Activated naive CD8-positive, alpha-beta T cell treated with anti-CD3 and anti-CD28 coated beads for 36 hours (primary cell): ENCODE data around the gene SARS1. TPM values are rescaled to one million over a fixed set of nuclear protein-coding genes. Genes with fewer than 3 reads are reported as not detected.
A peak's percentile ranks its signal among the peaks of the same experiment; 100 is the strongest.
"Not testable (repeated sequence)": the region's sequence is repeated elsewhere in the genome, so short reads cannot be mapped to it uniquely, and the experiment has no call there.

Experiments used
- DNase-seq: peaks from one replicate; pipeline ENCODE4 v3.0.0; 2021
- H3K27ac Mint-ChIP-seq: one replicate; pipeline ENCODE4 v1.8.0; 2022; ENCODE audit warnings: mild to moderate bottlenecking, moderate library complexity, mixed read lengths
- H3K27me3 Mint-ChIP-seq: one replicate; pipeline ENCODE4 v1.8.0; 2022; ENCODE audit warnings: mild to moderate bottlenecking, mixed read lengths
- H3K36me3 Mint-ChIP-seq: one replicate; pipeline ENCODE4 v1.8.0; 2021; ENCODE audit warnings: mild to moderate bottlenecking, mixed read lengths
- H3K4me1 Mint-ChIP-seq: one replicate; pipeline ENCODE4 v1.8.0; 2021; ENCODE audit warnings: mixed read lengths
- H3K4me3 Mint-ChIP-seq: one replicate; pipeline ENCODE4 v1.8.0; 2022; ENCODE audit warnings: mild to moderate bottlenecking, moderate library complexity, mixed read lengths
- H3K9me3 Mint-ChIP-seq: one replicate; pipeline ENCODE4 v1.8.0; 2022; ENCODE audit warnings: mixed read lengths
- total RNA-seq, 2 experiments: library from RNA; stranded (reverse); gene quantifications; one replicate each; pipeline ENCODE4 v1.2.3, GENCODE V29; 2021

The SARS1 gene
- total RNA-seq, 2 experiments from 2014 or later = 217 to 226 TPM

- H3K27ac Mint-ChIP-seq = no peak overlapping the region
- H3K27me3 Mint-ChIP-seq = no peaks in the 10 kb centered on the region
- no peak overlapping the region for H3K4me3 Mint-ChIP-seq
- no peak for DNase-seq
- no peaks in the 10 kb centered on the region for H3K9me3 Mint-ChIP-seq
- H3K36me3 Mint-ChIP-seq = no peaks in the 10 kb centered on the region
- no peaks in the 10 kb centered on the region for H3K4me1 Mint-ChIP-seq
These were observed 7.4 kb upstream of the SARS1 start for GRCh38 chr1:109206339-109206738.

GRCh38 chr1:109207467-109208103 is 6.1 kb upstream of the SARS1 start:
- no peak for DNase-seq
- Mint-ChIP-seq H3K27ac (no peak overlapping the region), H3K4me3 (no peak overlapping the region), H3K36me3 (no peaks in the 10 kb centered on the region), H3K9me3 (no peaks in the 10 kb centered on the region), H3K27me3 (no peaks in the 10 kb centered on the region), H3K4me1 (no peaks in the 10 kb centered on the region)

GRCh38 chr1:109208394-109208793 is 5.3 kb upstream of the SARS1 start:
- Mint-ChIP-seq H3K9me3 (no peaks in the 10 kb centered on the region), H3K36me3 (no peaks in the 10 kb centered on the region), H3K4me1 (peaks cover 1% of the 10 kb centered on the region), H3K27me3 (no peaks in the 10 kb centered on the region), H3K4me3 (no peak overlapping the region), H3K27ac (no peak overlapping the region)
- no peak for DNase-seq

GRCh38 chr1:109208836-109209463 is 4.8 kb upstream of the SARS1 start:
- H3K27ac Mint-ChIP-seq = no peak overlapping the region
- no peaks in the 10 kb centered on the region for H3K36me3 Mint-ChIP-seq
- H3K27me3 Mint-ChIP-seq = no peaks in the 10 kb centered on the region
- H3K9me3 Mint-ChIP-seq = no peaks in the 10 kb centered on the region
- H3K4me1 Mint-ChIP-seq = peaks cover 2% of the 10 kb centered on the region
- no peak overlapping the region for H3K4me3 Mint-ChIP-seq
- no peak for DNase-seq

- H3K4me3 Mint-ChIP-seq = no peak overlapping the region
- H3K27ac Mint-ChIP-seq = no peak overlapping the region
- peaks cover 5% of the 10 kb centered on the region for H3K4me1 Mint-ChIP-seq
- DNase-seq = no peak
- no peaks in the 10 kb centered on the region for H3K27me3 Mint-ChIP-seq
- peaks cover 9% of the 10 kb centered on the region for H3K36me3 Mint-ChIP-seq
- no peaks in the 10 kb centered on the region for H3K9me3 Mint-ChIP-seq
These were observed 3.7 kb upstream of the SARS1 start for GRCh38 chr1:109210058-109210457.

GRCh38 chr1:109213345-109213823 is 334 bp upstream of the SARS1 start:
- peak overlapping the region; percentile 97 for H3K4me3 Mint-ChIP-seq
- peaks cover 2% of the 10 kb centered on the region for H3K9me3 Mint-ChIP-seq
- peaks cover 27% of the 10 kb centered on the region for H3K4me1 Mint-ChIP-seq
- H3K27ac Mint-ChIP-seq = peak overlapping the region; percentile 95
- H3K36me3 Mint-ChIP-seq = peaks cover 38% of the 10 kb centered on the region
- H3K27me3 Mint-ChIP-seq = no peaks in the 10 kb centered on the region
- no peak for DNase-seq

GRCh38 chr1:109214695-109215623 is 1.2 kb downstream of the SARS1 start:
- H3K9me3 Mint-ChIP-seq = peaks cover 6% of the 10 kb centered on the region
- no peaks in the 10 kb centered on the region for H3K27me3 Mint-ChIP-seq
- H3K4me3 Mint-ChIP-seq = peak overlapping the region; percentile 97
- peaks cover 29% of the 10 kb centered on the region for H3K4me1 Mint-ChIP-seq
- peak; percentile 55 for DNase-seq
- H3K27ac Mint-ChIP-seq = peak overlapping the region; percentile 95
- H3K36me3 Mint-ChIP-seq = peaks cover 50% of the 10 kb centered on the region

GRCh38 chr1:109216662-109217061 is 2.9 kb downstream of the SARS1 start:
- Mint-ChIP-seq H3K4me1 (peaks cover 38% of the 10 kb centered on the region), H3K4me3 (peak overlapping the region; percentile 97), H3K27ac (peak overlapping the region; percentile 95), H3K27me3 (no peaks in the 10 kb centered on the region), H3K36me3 (peaks cover 60% of the 10 kb centered on the region), H3K9me3 (peaks cover 6% of the 10 kb centered on the region)
- DNase-seq = no peak

GRCh38 chr1:109218516-109218915 is 4.8 kb downstream of the SARS1 start:
- H3K9me3 Mint-ChIP-seq = peaks cover 6% of the 10 kb centered on the region
- H3K27me3 Mint-ChIP-seq = no peaks in the 10 kb centered on the region
- H3K4me3 Mint-ChIP-seq = no peak overlapping the region
- peaks cover 77% of the 10 kb centered on the region for H3K36me3 Mint-ChIP-seq
- DNase-seq = no peak
- peaks cover 41% of the 10 kb centered on the region for H3K4me1 Mint-ChIP-seq
- H3K27ac Mint-ChIP-seq = peak overlapping the region; percentile 49

GRCh38 chr1:109221201-109221600 is 7.5 kb downstream of the SARS1 start:
- H3K27ac Mint-ChIP-seq, H3K4me3 Mint-ChIP-seq, DNase-seq, H3K9me3 Mint-ChIP-seq, H3K27me3 Mint-ChIP-seq: not testable (repeated sequence)
- H3K4me1 Mint-ChIP-seq = peaks cover 41% of the 10 kb centered on the region
- peaks cover 60% of the 10 kb centered on the region for H3K36me3 Mint-ChIP-seq

GRCh38 chr1:109225308-109225707 is 11.6 kb downstream of the SARS1 start:
- Mint-ChIP-seq H3K27ac (no peak overlapping the region), H3K4me1 (peaks cover 25% of the 10 kb centered on the region), H3K9me3 (no peaks in the 10 kb centered on the region), H3K36me3 (peaks cover 28% of the 10 kb centered on the region), H3K4me3 (no peak overlapping the region), H3K27me3 (no peaks in the 10 kb centered on the region)
- no peak for DNase-seq

GRCh38 chr1:109225711-109226445 is 12.2 kb downstream of the SARS1 start:
- peaks cover 22% of the 10 kb centered on the region for H3K4me1 Mint-ChIP-seq
- H3K27ac Mint-ChIP-seq = no peak overlapping the region
- peaks cover 27% of the 10 kb centered on the region for H3K36me3 Mint-ChIP-seq
- H3K9me3 Mint-ChIP-seq = no peaks in the 10 kb centered on the region
- DNase-seq = no peak
- no peak overlapping the region for H3K4me3 Mint-ChIP-seq
- H3K27me3 Mint-ChIP-seq = no peaks in the 10 kb centered on the region

- Mint-ChIP-seq H3K4me3 (no peak overlapping the region), H3K36me3 (peaks cover 10% of the 10 kb centered on the region), H3K9me3 (no peaks in the 10 kb centered on the region)
These were observed 14.4 kb downstream of the SARS1 start for GRCh38 chr1:109228167-109228566.

GRCh38 chr1:109229531-109230127 is 15.9 kb downstream of the SARS1 start:
- peaks cover 9% of the 10 kb centered on the region for H3K4me1 Mint-ChIP-seq
- DNase-seq = no peak
- H3K27me3 Mint-ChIP-seq = no peaks in the 10 kb centered on the region
- H3K27ac Mint-ChIP-seq = no peak overlapping the region
- peaks cover 6% of the 10 kb centered on the region for H3K36me3 Mint-ChIP-seq
- H3K4me3 Mint-ChIP-seq = no peak overlapping the region
- H3K9me3 Mint-ChIP-seq = no peaks in the 10 kb centered on the region

More at GRCh38 chr1:109228167-109228566, 14.4 kb downstream of the SARS1 start:
- DNase-seq = no peak
- H3K27me3 Mint-ChIP-seq = no peaks in the 10 kb centered on the region
- no peak overlapping the region for H3K27ac Mint-ChIP-seq
- peaks cover 14% of the 10 kb centered on the region for H3K4me1 Mint-ChIP-seq
